H54 (cell line): ENCODE data around the gene BCL2L12.

Experiments
- DNase-seq: peaks from one replicate; pipeline ENCODE4 v3.0.0; 2011; ENCODE audit warnings: low spot score, mixed read lengths; ENCODE audit not compliant: insufficient read length
- FAIRE-seq: peaks from 3 replicates; lab custom pipeline; 2011; peaks lifted over from hg19 to GRCh38; lab: Jason Lieb, UNC
- POLR2A ChIP-seq: IDR thresholded peaks from 2 replicates; pipeline ENCODE4 v1.6.1; 2011; ENCODE audit warnings: low read depth, mild to moderate bottlenecking, low read length

The BCL2L12 gene

GRCh38 chr19:49651820-49652550 is 13.7 kb upstream of the BCL2L12 start:
- no peak for TF ChIP-seq POLR2A
- FAIRE-seq (no peak), DNase-seq (no peak)

- DNase-seq (no peak), FAIRE-seq (no peak)
- no peak for TF ChIP-seq POLR2A
Observed at GRCh38 chr19:49652551-49653465, 12.9 kb upstream of the BCL2L12 start.

GRCh38 chr19:49653466-49653806 is 12.3 kb upstream of the BCL2L12 start:
- TF ChIP-seq POLR2A, result no peak
- FAIRE-seq (no peak), DNase-seq (no peak)

GRCh38 chr19:49654581-49654980 is 11.2 kb upstream of the BCL2L12 start:
- TF ChIP-seq POLR2A, result no peak
- no peak for FAIRE-seq
- no peak for DNase-seq

DNA sequence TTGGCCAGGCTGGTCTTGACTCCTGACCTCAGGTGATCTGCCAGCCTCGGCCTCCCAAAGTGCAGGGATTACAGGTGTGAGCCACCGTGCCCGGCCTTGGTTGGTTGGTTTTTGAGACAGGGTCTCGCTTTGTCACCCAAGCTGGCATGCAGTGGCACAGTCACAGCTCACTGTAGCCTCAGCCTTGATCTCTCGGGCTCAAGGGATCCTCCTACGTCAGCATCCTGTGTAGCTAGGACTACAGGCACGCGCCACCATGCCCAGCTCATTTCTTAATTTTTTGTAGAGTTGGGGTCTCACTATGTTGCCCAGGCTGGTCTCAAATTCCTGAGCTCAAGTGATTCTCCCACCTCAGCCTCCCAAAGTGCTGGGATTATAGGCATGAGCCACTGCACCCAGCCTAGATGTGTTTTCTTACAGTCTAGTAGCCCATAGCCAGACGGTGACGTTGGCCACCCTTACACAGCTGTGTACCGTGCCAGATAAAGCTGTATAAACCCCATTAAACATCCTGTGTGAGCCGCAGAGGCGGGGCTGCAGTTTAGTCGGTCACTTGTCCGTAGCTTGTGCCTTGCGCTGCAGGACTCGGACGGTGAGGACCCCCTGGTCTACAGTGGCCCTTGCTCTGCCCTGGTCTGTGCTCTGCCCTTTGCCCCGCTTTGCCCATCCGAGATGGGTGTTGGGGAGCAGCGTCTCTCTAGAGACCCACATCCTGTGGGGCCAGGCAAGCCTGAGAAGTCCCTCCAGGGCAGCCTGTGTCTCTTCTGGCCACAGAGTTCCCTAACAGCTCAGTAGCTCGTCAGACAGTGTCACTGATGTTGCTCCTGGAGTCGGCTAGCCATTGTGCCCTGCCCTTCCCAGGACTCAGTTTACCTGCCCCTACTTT is 9.9 kb upstream of the BCL2L12 start:
- no peak for TF ChIP-seq POLR2A
- no peak for DNase-seq
- no peak for FAIRE-seq

GRCh38 chr19:49656456-49657109 is 9.2 kb upstream of the BCL2L12 start:
- no peak for TF ChIP-seq POLR2A
- DNase-seq, result no peak
- no peak for FAIRE-seq

DNA sequence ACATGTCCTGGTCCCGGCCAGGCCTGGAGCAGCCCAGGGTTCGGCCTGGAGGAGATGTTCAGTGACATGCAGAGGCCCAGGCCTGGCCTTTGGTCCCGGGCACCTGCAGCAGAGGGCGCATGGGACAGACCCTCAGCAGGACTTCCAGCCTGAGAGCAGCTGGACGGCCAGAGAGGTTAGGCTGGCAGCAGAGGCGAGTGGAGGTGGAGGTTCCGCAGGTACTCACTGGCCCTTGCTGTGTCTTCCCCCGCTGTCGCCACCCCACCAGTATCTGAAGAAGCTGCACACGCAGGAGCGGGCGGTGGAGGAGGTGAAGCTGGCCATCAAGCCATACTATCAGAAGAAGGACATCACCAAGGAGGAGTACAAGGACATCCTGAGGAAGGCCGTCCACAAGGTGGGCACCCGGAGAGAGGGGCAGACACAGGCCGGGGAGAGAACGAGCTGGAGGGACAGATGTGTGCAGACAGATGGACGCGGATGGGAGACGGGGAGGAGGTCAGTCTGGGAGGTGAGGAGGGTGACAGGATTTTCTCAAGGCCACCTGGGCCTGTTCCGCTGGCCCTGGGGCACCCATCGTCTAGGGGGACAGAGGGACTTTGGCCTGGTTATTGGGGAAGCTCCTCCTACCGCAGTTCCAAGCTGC is 8.1 kb upstream of the BCL2L12 start:
- DNase-seq (no peak), FAIRE-seq (no peak)
- no peak for TF ChIP-seq POLR2A

GRCh38 chr19:49658139-49658517 is 7.6 kb upstream of the BCL2L12 start:
- no peak for DNase-seq
- no peak for TF ChIP-seq POLR2A
- FAIRE-seq, result no peak

- no peak for DNase-seq
- TF ChIP-seq POLR2A, result no peak
- no peak for FAIRE-seq
Observed at GRCh38 chr19:49658566-49659442, 6.9 kb upstream of the BCL2L12 start.

DNA sequence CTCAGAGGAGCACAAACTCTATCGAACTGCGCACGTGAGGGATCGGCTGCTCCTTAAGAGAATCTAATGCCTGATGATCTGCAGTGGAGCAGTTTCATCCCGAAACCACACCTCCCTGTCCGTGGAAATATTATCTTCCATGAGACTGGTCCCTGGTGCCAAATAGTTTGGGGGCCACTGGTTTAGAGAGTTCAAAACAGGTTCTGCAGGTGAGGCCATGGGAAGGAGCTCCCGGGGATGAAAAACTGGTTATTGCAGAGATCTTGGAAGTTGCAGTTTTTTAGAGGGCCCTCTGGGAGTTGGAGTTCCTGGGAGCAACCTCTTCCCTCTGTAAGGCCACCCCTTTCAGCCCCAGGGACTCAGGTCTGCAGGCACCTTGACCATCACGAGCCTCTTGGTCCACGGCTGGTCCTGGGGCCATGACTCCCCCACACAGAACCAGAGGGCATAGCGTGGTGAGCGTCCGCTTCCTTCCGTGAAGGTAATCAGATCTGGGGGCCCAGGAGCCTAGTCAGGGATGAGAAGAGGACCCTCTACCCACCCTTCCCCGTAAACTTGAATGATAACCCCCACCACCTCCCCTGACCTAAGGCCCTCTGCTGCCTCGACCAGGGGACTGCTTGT is 5.3 kb upstream of the BCL2L12 start:
- no peak for FAIRE-seq
- no peak for DNase-seq
- TF ChIP-seq POLR2A, result no peak

DNA sequence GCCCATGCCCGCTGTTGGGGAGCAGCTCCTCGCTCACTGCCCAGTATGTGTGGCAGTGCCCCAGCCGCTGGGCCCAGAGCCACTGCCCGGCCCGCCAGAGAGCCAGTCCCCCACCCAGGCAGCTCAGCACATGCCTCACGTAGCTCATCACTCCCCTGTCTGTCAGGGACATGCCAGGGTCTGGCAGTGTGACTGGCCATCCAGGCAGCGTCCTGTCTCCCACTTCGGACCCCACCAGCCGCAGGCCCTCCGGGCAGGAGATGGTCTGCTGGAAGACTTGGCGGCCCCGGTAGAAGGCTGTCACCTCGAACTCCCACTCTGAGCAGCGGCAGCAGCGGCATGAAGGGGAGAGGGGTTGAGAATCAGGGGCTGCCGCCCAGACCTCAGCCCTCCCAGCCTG is 3.7 kb upstream of the BCL2L12 start:
- no peak for TF ChIP-seq POLR2A
- DNase-seq (no peak), FAIRE-seq (no peak)

GRCh38 chr19:49663224-49663623 is 2.5 kb upstream of the BCL2L12 start:
- DNase-seq, result no peak
- no peak for TF ChIP-seq POLR2A
- FAIRE-seq, result no peak
